B cell (primary cell): Measurements from ENCODE around the gene SKP1. TPM values are rescaled to one million over a fixed set of nuclear protein-coding genes. Genes with fewer than 3 reads are reported as not detected.
A peak's percentile ranks its signal among the peaks of the same experiment; 100 is the strongest.

Source experiments
- ATAC-seq: fragments of 200-7000 bp; cut with Tn5 transposase; one replicate; pipeline ENCODE4 v1.10.0; 2021; ENCODE audit warnings: low read depth, mild to moderate bottlenecking, moderate number of reproducible peaks, moderate library complexity
- CTCF ChIA-PET: fragments of 350-600 bp; sonication (Branson Sonifier 250); formaldehyde crosslinking; loops from one replicate; lab custom pipeline; 2021; ENCODE audit warnings: antibody characterized with exemption, inconsistent platforms; lab: Charles Lee
- POLR2A ChIA-PET: fragments of 350-600 bp; sonication (Branson Sonifier 250); formaldehyde crosslinking; loops from one replicate; lab custom pipeline; 2021; ENCODE audit warnings: antibody characterized with exemption; lab: Charles Lee
- DNase-seq: peaks from one replicate; pipeline ENCODE4 v3.0.0; 2013
- H2AFZ ChIP-seq: 2 replicates; pipeline ENCODE4 v1.6.1; 2012; ENCODE audit warnings: mild to moderate bottlenecking, low read depth, low read length; ENCODE audit not compliant: insufficient read depth, poor library complexity, severe bottlenecking
- H3K27ac ChIP-seq, 2 donors: 1 replicate in 1 of 2; 2 replicates in 1 of 2; pipeline ENCODE4 v1.5.1; 2012 to 2013; ENCODE audit warnings: low read length in 2 of 2, mild to moderate bottlenecking in 2 of 2, moderate library complexity in 1 of 2
- H3K27me3 ChIP-seq, 4 experiments: fragments of 200-600 bp in 1 of 4; sonication (generic) in 1 of 4; replicated peaks in 1 of 4; 1 replicate in 2 of 4; 2 replicates in 2 of 4; pipeline versions ENCODE4 v1.6.1 to v1.7.0; 2013 to 2016; ENCODE audit warnings: low read length in 3 of 4, mild to moderate bottlenecking in 2 of 4, mixed read lengths in 1 of 4, moderate library complexity in 1 of 4; ENCODE audit not compliant: insufficient read depth in 4 of 4, control insufficient read depth in 3 of 4; ENCODE audit errors: control extremely low read depth in 1 of 4
- H3K36me3 ChIP-seq, 2 experiments: replicated peaks in 1 of 2; 1 replicate in 1 of 2; 2 replicates in 1 of 2; pipeline versions ENCODE4 v1.6.1 to v1.7.1; 2013; ENCODE audit warnings: low read length in 1 of 2; ENCODE audit not compliant: insufficient read depth in 2 of 2, control insufficient read depth in 1 of 2; ENCODE audit errors: control extremely low read depth in 1 of 2, extremely low read depth in 1 of 2
- H3K4me1 ChIP-seq, 2 donors: fragments of 200-600 bp in 1 of 2; sonication (generic) in 1 of 2; 1 replicate in 1 of 2; 2 replicates in 1 of 2; pipeline versions ENCODE4 v1.5.1 to v1.6.1; 2013 to 2017; ENCODE audit warnings: low read length in 2 of 2; ENCODE audit not compliant: control insufficient read depth in 2 of 2, insufficient read depth in 2 of 2
- H3K4me2 ChIP-seq: replicated peaks from 2 replicates; pipeline ENCODE3; 2012; ENCODE audit warnings: mild to moderate bottlenecking, low read depth, low read length; ENCODE audit not compliant: poor library complexity, severe bottlenecking
- H3K4me3 ChIP-seq, 5 experiments: fragments of 200-600 bp in 1 of 5; sonication (generic) in 1 of 5; 1 replicate in 3 of 5; 2 replicates in 2 of 5; pipeline versions ENCODE4 v1.5.1 to v1.7.0; 2011 to 2016; ENCODE audit warnings: low read length in 4 of 5, mild to moderate bottlenecking in 4 of 5, low read depth in 2 of 5, control low read depth in 1 of 5, moderate library complexity in 1 of 5; ENCODE audit not compliant: insufficient read depth in 1 of 5; ENCODE audit errors: control extremely low read depth in 1 of 5, extremely low read depth in 1 of 5
- H3K79me2 ChIP-seq: fragments of 200-600 bp; sonication (generic); one replicate; pipeline ENCODE4 v1.6.0; 2016; ENCODE audit warnings: low read length; ENCODE audit not compliant: control insufficient read depth, insufficient read depth
- H3K9ac ChIP-seq: fragments of 200-600 bp; sonication (generic); 2 replicates; pipeline ENCODE4 v1.6.1; 2017; ENCODE audit warnings: mild to moderate bottlenecking, low read length, moderate library complexity
- H3K9me3 ChIP-seq, 3 donors: one replicate each; pipeline versions ENCODE4 v1.6.1 to v1.7.1; 2013; ENCODE audit warnings: low read length in 2 of 3; ENCODE audit not compliant: control insufficient read depth in 2 of 3, insufficient read depth in 1 of 3; ENCODE audit errors: control extremely low read depth in 1 of 3
- H4K20me1 ChIP-seq: 2 replicates; pipeline ENCODE4 v1.6.0; 2012; ENCODE audit warnings: mild to moderate bottlenecking, low read length; ENCODE audit not compliant: insufficient read depth, control insufficient read depth, poor library complexity, severe bottlenecking
- H3K27ac Mint-ChIP-seq: one replicate; pipeline ENCODE4 v1.8.0; 2021; ENCODE audit warnings: mixed read lengths
- H3K27me3 Mint-ChIP-seq: one replicate; pipeline ENCODE4 v1.8.0; 2021; ENCODE audit warnings: mixed read lengths
- H3K4me1 Mint-ChIP-seq: one replicate; pipeline ENCODE4 v1.8.0; 2021; ENCODE audit warnings: mixed read lengths
- H3K4me3 Mint-ChIP-seq: one replicate; pipeline ENCODE4 v1.8.0; 2021; ENCODE audit warnings: mixed read lengths
- H3K9me3 Mint-ChIP-seq: one replicate; pipeline ENCODE4 v1.8.0; 2022; ENCODE audit warnings: mixed read lengths; ENCODE audit not compliant: insufficient read depth
- EZH2 ChIP-seq: IDR thresholded peaks from 2 replicates; pipeline ENCODE4 v1.6.1; 2012; ENCODE audit warnings: borderline replicate concordance, low read depth, mild to moderate bottlenecking, moderate library complexity, low read length; ENCODE audit not compliant: insufficient read depth, poor library complexity, severe bottlenecking
- WGBS: methylation state at CpG from one replicate; pipeline ENCODE4 v1.1.5; 2013; ENCODE audit warnings: missing lambda C conversion rate; ENCODE audit not compliant: insufficient coverage; 5-methylcytosine and 5-hydroxymethylcytosine counted together
- intact Hi-C: fragments of 100-400 bp; cut with micrococcal nuclease; formaldehyde crosslinking; loops from one replicate; pipeline ENCODE4 v1.10.0; 2022
- polyA plus RNA-seq: library from polyadenylated mRNA; depleted of rRNA; stranded (reverse); fragments of >200 nt; gene quantifications from 2 replicates; pipeline ENCODE4 v1.2.3, GENCODE V29; 2012
- total RNA-seq, 2 donors: library from RNA; stranded (reverse); fragments of 120-200 nt in 1 of 2; gene quantifications; 1 replicate in 1 of 2; 2 replicates in 1 of 2; pipeline versions ENCODE4 v1.2.3 to v1.2.4, GENCODE V29; 2013 to 2022
- TF ChIP-seq, protein P1 (sequence below): fragments of 200-600 bp; IDR thresholded peaks from one replicate; pipeline ENCODE4 v1.8.0; 2022; ENCODE audit warnings: antibody characterized with exemption, mild to moderate bottlenecking

Gene SKP1
- total and polyA plus RNA-seq, 2 donors (not counting 1 experiment from before 2014, with no cell fraction given) = 108 to 186 TPM

DNA sequence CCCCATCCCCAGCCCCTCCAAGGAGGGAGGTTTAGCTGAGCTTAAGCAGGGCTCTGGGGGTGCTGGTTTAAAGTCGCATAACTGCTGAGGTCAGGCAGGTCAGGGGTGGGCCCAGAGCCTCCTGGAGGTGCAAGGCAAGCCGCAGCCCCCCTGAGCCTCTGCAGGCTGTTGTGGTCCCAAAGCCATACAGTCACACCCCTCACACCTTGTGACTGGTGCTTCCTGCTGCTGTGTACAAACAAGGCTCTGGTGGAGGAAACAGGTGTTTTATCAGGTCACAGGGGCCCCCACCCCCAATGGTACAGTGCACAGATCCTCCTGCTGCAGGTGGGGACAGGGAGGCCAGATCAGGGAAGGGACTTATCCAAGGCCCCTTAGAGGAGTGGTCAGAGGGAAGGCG lies 54.2 kb downstream of the SKP1 start:
- 33% methylated on average over 3 of the region's 3 CpGs for WGBS
- peak overlapping the region; percentile 49 for H3K4me2 ChIP-seq
- ChIA-PET POLR2A (no interaction called here), CTCF (interaction anchor here (1.3 to 2.5 kb wide), 4 partner anchors 10 to 83 kb away, joined by 4 to 8 read pairs (median 6); no protein-coding TSS in a partner anchor)
- H3K79me2 ChIP-seq = no peaks in the 10 kb centered on the region
- Mint-ChIP-seq H3K27ac (peak overlapping the region; percentile 75), H3K27me3 (no peaks in the 10 kb centered on the region), H3K4me1 (peaks cover 62% of the 10 kb centered on the region), H3K9me3 (no peaks in the 10 kb centered on the region), H3K4me3 (peak overlapping the region; percentile 32)
- H3K4me3 ChIP-seq = no peak overlapping the region
- TF ChIP-seq, protein P1, sequence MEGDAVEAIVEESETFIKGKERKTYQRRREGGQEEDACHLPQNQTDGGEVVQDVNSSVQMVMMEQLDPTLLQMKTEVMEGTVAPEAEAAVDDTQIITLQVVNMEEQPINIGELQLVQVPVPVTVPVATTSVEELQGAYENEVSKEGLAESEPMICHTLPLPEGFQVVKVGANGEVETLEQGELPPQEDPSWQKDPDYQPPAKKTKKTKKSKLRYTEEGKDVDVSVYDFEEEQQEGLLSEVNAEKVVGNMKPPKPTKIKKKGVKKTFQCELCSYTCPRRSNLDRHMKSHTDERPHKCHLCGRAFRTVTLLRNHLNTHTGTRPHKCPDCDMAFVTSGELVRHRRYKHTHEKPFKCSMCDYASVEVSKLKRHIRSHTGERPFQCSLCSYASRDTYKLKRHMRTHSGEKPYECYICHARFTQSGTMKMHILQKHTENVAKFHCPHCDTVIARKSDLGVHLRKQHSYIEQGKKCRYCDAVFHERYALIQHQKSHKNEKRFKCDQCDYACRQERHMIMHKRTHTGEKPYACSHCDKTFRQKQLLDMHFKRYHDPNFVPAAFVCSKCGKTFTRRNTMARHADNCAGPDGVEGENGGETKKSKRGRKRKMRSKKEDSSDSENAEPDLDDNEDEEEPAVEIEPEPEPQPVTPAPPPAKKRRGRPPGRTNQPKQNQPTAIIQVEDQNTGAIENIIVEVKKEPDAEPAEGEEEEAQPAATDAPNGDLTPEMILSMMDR = no peak
- no peak for TF ChIP-seq EZH2
- ATAC-seq (peak; percentile 59), DNase-seq (peak; percentile 71)
- no peak overlapping the region for H3K9ac ChIP-seq
- H3K4me1 ChIP-seq = peaks cover 33 to 62% of the 10 kb centered on the region in 2 donors
- no peak overlapping the region for H2AFZ ChIP-seq
- intact Hi-C loops = no loop called here
- peak overlapping the region; percentile 62 to 79 for H3K27ac ChIP-seq
- no peaks in the 10 kb centered on the region for H4K20me1 ChIP-seq
- H3K9me3 ChIP-seq = no peaks in the 10 kb centered on the region
- H3K27me3 ChIP-seq = no peaks in the 10 kb centered on the region
- H3K36me3 ChIP-seq = no peaks in the 10 kb centered on the region

DNA sequence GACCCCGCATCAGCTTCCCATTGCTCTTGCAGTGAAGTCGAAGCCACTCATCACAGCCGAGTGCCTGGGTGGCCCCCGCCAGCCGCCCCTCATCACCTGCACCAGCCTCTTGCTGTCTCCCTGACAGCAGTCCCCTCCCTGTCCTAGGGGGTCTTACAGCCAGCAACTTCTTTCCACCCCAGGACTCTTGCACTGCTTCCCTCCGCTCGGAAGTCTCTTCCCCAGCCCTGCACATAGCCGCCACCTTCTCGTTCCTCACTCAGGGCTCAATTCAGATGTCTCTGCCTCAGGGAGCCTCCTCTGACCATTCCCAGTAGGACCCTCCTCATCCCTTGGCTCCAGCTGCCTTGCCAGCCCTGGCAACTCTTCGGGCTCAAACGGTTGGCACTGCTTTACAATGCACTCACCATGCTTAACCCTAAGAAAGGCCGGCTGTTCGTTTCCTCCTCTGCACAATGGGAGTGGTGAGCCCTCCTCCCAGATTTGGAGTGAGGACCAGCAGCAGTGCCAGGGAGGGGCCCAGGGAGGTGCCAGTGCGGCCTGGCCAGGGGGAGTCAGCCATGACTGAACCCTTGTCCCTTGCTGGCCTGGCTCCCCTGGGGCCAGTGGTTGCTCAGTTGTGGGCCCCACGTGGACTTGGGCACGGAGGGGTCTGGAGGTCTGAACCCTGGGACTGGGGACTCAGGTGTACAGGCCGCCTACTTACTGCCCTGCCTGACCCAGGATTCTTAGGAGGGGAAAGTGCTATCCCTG lies 56.2 kb downstream of the SKP1 start:
- no peaks in the 10 kb centered on the region for H3K79me2 ChIP-seq
- peak overlapping the region; percentile 75 for H3K27ac Mint-ChIP-seq
- no peaks in the 10 kb centered on the region for H3K9me3 Mint-ChIP-seq
- no peaks in the 10 kb centered on the region for H3K36me3 ChIP-seq
- no peak overlapping the region for H3K27ac ChIP-seq
- CTCF ChIA-PET = interaction anchor here (0.6 to 4.5 kb wide), 4 partner anchors 18 to 84 kb away, joined by 3 to 14 read pairs (median 6); no protein-coding TSS in a partner anchor
- no peak overlapping the region for H3K4me3 ChIP-seq
- no peaks in the 10 kb centered on the region for H4K20me1 ChIP-seq
- H3K4me2 ChIP-seq = no peak overlapping the region
- no peak for ATAC-seq
- H3K4me1 Mint-ChIP-seq = peaks cover 53% of the 10 kb centered on the region
- DNase-seq = no peak
- intact Hi-C loops = no loop called here
- no peak overlapping the region for H2AFZ ChIP-seq
- no peaks in the 10 kb centered on the region for H3K27me3 Mint-ChIP-seq
- H3K9ac ChIP-seq = no peak overlapping the region
- peak overlapping the region; percentile 23 for H3K4me3 Mint-ChIP-seq
- H3K4me1 ChIP-seq = peaks cover 33 to 54% of the 10 kb centered on the region in 2 donors
- TF ChIP-seq, protein P1 = no peak
- no peak for TF ChIP-seq EZH2
- POLR2A ChIA-PET = no interaction called here
- peaks cover 0 to 3% (median 1%) of the 10 kb centered on the region in 4 experiments for H3K27me3 ChIP-seq
- 91% methylated on average over 15 of the region's 17 CpGs for WGBS
- no peaks in the 10 kb centered on the region for H3K9me3 ChIP-seq
